ENCODE results near the gene MAN1B1.
"Not testable (repeated sequence)": the region's sequence is repeated elsewhere in the genome, so short reads cannot be mapped to it uniquely, and the experiment has no call there.

MAN1B1 gene

DNA sequence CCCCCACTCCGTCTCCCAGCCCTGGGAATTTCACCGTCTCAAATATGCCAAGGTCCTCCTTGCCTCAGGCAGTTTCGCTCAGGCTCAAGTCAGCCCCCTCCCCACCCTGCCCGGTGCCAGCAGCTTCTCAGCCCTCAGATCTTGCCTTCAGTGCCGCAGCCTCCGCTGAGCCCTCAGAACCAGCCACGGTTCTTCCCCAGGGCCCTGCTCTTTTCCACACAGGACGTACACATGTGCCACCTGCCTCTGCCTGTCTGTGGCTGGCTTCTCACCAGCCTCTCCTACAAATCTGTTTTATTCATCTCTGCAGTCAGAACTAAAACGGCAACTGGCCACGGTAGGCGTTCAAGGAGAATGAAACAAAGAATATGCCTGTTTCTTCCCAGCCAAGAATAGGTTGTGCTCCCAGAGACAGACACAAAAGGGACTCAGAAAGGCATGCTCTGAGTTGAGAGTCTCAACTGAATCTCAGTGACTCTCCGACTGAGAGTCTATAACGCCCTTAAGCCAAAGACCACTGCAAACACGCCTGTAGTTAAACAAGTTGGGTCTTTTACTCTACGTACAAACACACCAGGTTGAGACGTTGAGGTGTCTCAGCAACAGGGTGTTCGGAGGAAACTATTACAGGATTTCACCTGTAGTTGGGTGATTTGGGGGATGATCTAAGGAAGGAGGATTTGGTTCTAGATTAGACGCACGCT is 41.5 kb downstream of the MAN1B1 start:
- TF ChIP-seq ZFX (IDR thresholded peaks at IDR 0.05), result no peak
- TF ChIP-seq, protein P1, sequence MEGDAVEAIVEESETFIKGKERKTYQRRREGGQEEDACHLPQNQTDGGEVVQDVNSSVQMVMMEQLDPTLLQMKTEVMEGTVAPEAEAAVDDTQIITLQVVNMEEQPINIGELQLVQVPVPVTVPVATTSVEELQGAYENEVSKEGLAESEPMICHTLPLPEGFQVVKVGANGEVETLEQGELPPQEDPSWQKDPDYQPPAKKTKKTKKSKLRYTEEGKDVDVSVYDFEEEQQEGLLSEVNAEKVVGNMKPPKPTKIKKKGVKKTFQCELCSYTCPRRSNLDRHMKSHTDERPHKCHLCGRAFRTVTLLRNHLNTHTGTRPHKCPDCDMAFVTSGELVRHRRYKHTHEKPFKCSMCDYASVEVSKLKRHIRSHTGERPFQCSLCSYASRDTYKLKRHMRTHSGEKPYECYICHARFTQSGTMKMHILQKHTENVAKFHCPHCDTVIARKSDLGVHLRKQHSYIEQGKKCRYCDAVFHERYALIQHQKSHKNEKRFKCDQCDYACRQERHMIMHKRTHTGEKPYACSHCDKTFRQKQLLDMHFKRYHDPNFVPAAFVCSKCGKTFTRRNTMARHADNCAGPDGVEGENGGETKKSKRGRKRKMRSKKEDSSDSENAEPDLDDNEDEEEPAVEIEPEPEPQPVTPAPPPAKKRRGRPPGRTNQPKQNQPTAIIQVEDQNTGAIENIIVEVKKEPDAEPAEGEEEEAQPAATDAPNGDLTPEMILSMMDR (conservative IDR thresholded peaks at IDR 0.05), result no peak
- H3K27ac ChIP-seq, result peak overlapping the region; percentile 92

DNA sequence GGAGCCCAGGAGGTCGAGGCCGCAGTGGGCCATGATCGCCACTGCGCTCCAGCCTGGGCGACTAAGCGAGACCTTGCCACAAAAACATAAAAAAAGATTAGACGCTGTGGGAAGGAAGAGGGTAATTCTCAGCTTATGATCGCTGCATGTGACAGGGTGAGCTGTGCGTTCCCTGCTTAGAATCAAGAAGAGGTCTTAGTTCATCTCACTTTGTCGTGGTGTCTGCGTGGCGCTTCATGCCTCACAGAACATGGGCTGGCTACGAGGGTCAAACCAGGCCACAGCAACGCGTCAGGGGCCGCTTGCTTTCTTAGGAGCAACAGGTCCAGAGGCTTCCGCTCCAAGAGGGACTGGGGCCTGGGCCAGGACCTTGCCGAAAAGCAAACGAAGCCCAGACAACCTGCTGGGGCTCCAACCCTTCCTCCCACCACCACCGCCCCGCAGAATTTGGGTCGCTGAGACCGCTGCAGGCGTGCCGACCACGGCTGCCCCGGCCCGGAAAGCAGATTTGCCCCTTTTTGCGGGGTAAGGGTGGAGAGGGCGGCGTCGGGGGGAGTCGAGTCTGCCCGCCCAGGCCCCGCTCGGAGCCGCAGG is 42.2 kb downstream of the MAN1B1 start:
- H3K27ac ChIP-seq, result peak overlapping the region; percentile 92
- TF ChIP-seq, protein P1 (conservative IDR thresholded peaks at IDR 0.05), result no peak
- peak; percentile 75; the same call in 1 of the 2 replicates for TF ChIP-seq ZFX (IDR thresholded peaks at IDR 0.05)

DNA sequence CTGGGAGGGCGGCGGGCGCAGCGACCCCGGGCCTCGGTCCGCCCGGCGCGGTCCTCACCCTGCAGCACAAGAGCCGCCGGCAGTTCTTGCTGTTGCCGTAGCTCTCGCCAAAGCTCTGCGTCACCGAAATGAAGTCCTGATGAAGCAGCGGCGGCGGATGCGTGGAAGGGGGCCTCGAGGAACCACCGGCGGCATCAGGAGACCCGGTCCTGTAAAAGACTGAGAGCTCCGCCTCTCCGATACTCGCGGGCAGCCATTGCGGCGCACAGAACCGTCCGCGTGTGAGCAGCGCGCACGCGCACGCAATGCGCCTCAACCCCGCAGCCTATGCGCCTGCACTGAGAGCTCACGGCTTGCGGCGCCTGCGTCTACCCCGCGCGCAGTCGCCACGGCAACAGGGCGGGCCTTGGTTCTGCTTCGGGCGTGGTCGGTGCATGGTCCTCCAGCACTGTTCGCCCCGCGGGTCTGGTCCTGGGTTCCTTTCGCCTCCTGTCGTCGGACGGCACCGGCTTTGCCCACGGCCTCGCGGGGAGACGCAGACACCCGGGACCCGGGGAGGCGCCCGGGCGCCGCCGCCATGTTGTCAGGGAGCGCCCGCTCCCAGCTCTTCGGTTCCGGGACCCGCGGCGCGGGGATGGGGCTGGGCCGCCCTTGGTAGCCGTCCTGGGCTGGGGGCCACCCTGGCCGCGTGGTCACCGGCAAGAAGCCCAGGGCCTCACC is 42.8 kb downstream of the MAN1B1 start:
- peak overlapping the region; percentile 92 for H3K27ac ChIP-seq
- TF ChIP-seq, protein P1 (conservative IDR thresholded peaks at IDR 0.05), result no peak
- TF ChIP-seq ZFX (IDR thresholded peaks at IDR 0.05), result peak; percentile 41; the same call in 1 of the 2 replicates

DNA sequence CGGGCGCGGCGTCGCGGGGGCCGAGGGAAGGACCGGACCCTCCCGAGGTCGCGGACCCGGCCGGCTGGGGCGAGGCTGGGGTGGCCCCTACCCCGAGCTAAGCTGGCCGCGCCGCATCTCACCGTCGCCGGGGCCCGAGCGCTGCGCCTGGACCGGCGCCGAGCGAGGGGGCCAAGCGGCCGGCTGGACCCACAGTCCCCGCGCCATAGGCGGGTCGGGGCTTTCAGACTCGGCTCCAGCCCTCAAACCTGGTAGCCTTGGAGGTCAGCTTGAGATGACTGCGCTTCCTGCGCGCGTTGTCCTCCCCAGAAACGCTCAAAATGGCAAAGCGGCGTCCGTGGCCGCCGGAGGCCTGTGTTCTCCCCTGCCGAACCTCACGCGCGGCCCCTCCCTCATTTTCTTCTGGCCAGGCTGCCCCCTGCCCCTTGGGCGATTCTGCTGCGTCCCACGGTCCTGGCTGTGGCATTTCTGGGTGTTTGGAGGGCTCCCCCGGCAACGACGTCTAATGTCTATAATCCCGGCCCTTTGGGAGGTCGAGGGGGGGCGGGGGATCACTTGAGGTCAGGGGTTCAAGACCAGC is 43.5 kb downstream of the MAN1B1 start:
- no peak for TF ChIP-seq ZFX (IDR thresholded peaks at IDR 0.05)
- TF ChIP-seq, protein P1 (conservative IDR thresholded peaks at IDR 0.05), result no peak
- H3K27ac ChIP-seq, result peak overlapping the region; percentile 92

DNA sequence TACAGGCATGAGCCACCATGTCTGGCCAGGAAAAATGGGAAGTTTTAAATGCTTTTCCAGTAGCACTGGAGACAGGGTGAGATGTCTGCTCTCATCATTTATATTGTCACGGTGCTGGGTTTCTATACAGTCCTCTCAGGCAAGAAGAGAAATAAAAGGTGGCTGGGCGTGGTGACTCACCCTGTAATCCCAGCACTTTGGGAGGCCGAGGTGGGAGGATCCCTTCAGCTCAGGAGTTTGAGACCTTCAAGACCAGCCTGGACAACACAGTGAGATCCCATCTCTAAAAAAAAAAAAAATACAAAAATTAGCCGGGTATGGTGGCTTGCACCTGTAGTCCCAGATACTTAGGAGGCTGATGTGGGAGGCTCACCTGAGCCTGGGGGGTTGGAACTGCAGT is 47.4 kb downstream of the MAN1B1 start:
- H3K27ac ChIP-seq, result no peak overlapping the region
- TF ChIP-seq, protein P1 (conservative IDR thresholded peaks at IDR 0.05), result no peak
- no peak for TF ChIP-seq ZFX (IDR thresholded peaks at IDR 0.05)

DNA sequence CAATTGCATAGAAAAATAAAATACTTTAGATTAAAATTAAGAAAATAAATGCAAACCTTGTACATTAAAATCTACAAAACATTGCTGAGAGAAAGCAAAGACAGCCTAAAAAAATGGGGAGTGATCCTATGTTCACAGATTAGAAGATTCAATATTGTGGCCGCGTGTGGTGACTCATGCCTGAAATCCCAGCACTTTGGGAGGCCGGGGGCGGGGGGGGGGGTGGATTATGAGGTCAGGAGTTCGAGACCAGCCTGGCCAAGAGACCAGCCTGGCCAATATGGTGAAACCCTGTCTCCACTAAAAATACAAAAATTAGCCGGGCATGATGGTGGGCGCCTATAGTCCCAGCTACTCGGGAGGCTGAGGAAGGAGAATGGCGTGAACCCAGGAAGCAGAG is 48.4 kb downstream of the MAN1B1 start:
- H3K27ac ChIP-seq, result not testable (repeated sequence)

DNA sequence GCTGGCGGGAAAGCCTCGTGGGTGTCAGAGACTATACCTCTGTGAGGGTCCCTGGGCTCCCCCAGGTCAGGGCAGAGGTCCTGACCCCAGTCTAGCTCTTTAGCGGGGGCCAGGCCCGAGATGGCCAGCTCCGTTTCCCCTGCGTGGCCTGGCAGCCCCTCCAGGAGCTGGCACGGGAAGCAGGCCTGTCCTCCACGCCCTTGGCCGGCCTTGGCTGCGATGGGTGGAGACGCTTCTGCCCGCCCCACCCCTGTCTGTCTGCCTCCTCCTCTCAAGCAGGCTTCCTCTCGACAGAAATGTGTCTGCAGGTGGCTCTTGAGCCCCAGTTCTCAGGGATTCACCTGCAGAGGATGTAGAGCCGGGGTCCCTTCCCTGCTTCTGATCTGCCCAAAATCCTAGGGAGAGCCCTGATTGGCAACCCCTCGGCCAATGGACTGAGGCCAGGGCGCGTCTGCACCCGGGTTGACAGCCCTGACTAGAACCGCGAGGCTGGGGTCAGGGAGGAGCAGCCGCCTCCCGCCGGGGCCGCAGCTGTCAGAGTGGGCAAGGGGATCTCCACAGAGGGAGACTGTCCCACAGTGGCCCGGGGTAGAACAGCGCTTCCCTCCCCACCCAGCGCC is 49.6 kb downstream of the MAN1B1 start:
- H3K27ac ChIP-seq, result no peak overlapping the region
- TF ChIP-seq ZFX (IDR thresholded peaks at IDR 0.05), result no peak
- TF ChIP-seq, protein P1 (conservative IDR thresholded peaks at IDR 0.05), result no peak

All from C4-2B (cell line).